Endothelial cell of umbilical vein (primary cell): ENCODE results near the gene ZSWIM5. TPM values are rescaled to one million over a fixed set of nuclear protein-coding genes. Genes with fewer than 3 reads are reported as not detected.

Experiments
- BruUV-seq: library from RNA; stranded (reverse); fragments of 400-500 nt; replicated peaks from 2 replicates; lab custom pipeline; 2021; lab: Mats Ljungman, UMichigan
- CTCF ChIA-PET: fragments of 300-600, 350-600 bp; sonication (Branson Sonifier 250); formaldehyde crosslinking; loops from one replicate; lab custom pipeline; 2021; ENCODE audit warnings: antibody characterized with exemption, inconsistent platforms; lab: Charles Lee
- POLR2A ChIA-PET: fragments of 300-600, 350-600 bp; sonication (Branson Sonifier 250); formaldehyde crosslinking; loops from one replicate; lab custom pipeline; 2021; ENCODE audit warnings: antibody characterized with exemption, inconsistent platforms; lab: Charles Lee
- DNase-seq: peaks from one replicate; pipeline ENCODE4 v3.0.0-alpha.2; 2011; ENCODE audit warnings: low read depth, low spot score
- FAIRE-seq: peaks from 2 replicates; lab custom pipeline; 2011; peaks lifted over from hg19 to GRCh38; lab: Jason Lieb, UNC
- H2AFZ ChIP-seq: 2 replicates; pipeline ENCODE4 v1.6.0; 2012; ENCODE audit warnings: low read depth, low read length, control low read depth, inconsistent platforms
- H3K27ac ChIP-seq: 2 replicates; pipeline ENCODE4 v1.5.1; 2011; ENCODE audit warnings: low read depth, mild to moderate bottlenecking, control low read depth, low read length, moderate library complexity; ENCODE audit not compliant: insufficient read depth
- H3K27me3 ChIP-seq, 2 experiments: 2 replicates each; pipeline versions ENCODE4 v1.6.0 to v1.6.1; 2011; ENCODE audit warnings: low read length in 2 of 2, mixed read lengths in 1 of 2; ENCODE audit not compliant: control insufficient read depth in 2 of 2, insufficient read depth in 2 of 2
- H3K36me3 ChIP-seq, 2 experiments: 2 replicates in 1 of 2; 3 replicates in 1 of 2; pipeline ENCODE4 v1.5.1; 2011; ENCODE audit warnings: low read length in 2 of 2, mild to moderate bottlenecking in 1 of 2, moderate library complexity in 1 of 2; ENCODE audit not compliant: control insufficient read depth in 2 of 2, insufficient read depth in 2 of 2; ENCODE audit errors: extremely low read depth in 1 of 2
- H3K4me1 ChIP-seq: 3 replicates; pipeline ENCODE4 v1.5.1; 2011; ENCODE audit warnings: mild to moderate bottlenecking, low read length; ENCODE audit not compliant: control insufficient read depth, insufficient read depth; ENCODE audit errors: extremely low read depth
- H3K4me2 ChIP-seq: 2 replicates; pipeline ENCODE4 v1.6.1; 2011; ENCODE audit warnings: low read length, control low read depth, mixed read lengths; ENCODE audit not compliant: insufficient read depth
- H3K4me3 ChIP-seq, 3 experiments: fragments of 200-600 bp in 1 of 3; sonication (generic), shearing (Covaris generic) in 1 of 3; replicated peaks in 1 of 3; 2 replicates each; pipeline ENCODE4 v1.5.1; 2011 to 2016; ENCODE audit warnings: control low read depth in 3 of 3, low read length in 3 of 3, mild to moderate bottlenecking in 2 of 3, inconsistent platforms in 1 of 3, low read depth in 1 of 3, moderate library complexity in 1 of 3; ENCODE audit not compliant: insufficient read depth in 1 of 3
- H3K79me2 ChIP-seq: 2 replicates; pipeline ENCODE4 v1.6.0; 2012; ENCODE audit warnings: low read length, inconsistent platforms; ENCODE audit not compliant: control insufficient read depth, insufficient read depth
- H3K9ac ChIP-seq: replicated peaks from 2 replicates; pipeline ENCODE3; 2011; ENCODE audit warnings: low read length, control low read depth; ENCODE audit not compliant: insufficient read depth; ENCODE audit errors: extremely low read depth
- H3K9me1 ChIP-seq: replicated peaks from 3 replicates; pipeline ENCODE4 v1.6.0; 2011; ENCODE audit warnings: mild to moderate bottlenecking, low read length; ENCODE audit not compliant: control insufficient read depth, insufficient read depth; ENCODE audit errors: extremely low read depth
- H3K9me3 ChIP-seq: replicated peaks from 2 replicates; pipeline ENCODE4 v1.5.1; 2012; ENCODE audit warnings: low read length, inconsistent platforms; ENCODE audit not compliant: control insufficient read depth, insufficient read depth
- H4K20me1 ChIP-seq: replicated peaks from 2 replicates; pipeline ENCODE3; 2011; ENCODE audit warnings: mild to moderate bottlenecking, low read length; ENCODE audit not compliant: control insufficient read depth, insufficient read depth; ENCODE audit errors: extremely low read depth
- EZH2 ChIP-seq: IDR thresholded peaks from 2 replicates; pipeline ENCODE4 v1.6.1; 2012; ENCODE audit warnings: borderline replicate concordance, low read depth, mild to moderate bottlenecking, moderate library complexity, low read length, inconsistent platforms; ENCODE audit not compliant: severe bottlenecking
- FOS ChIP-seq: IDR thresholded peaks from 2 replicates; pipeline ENCODE4 v1.6.1; 2011; ENCODE audit warnings: mild to moderate bottlenecking, low read length, moderate library complexity, borderline replicate concordance; ENCODE audit not compliant: insufficient read depth
- GATA2 ChIP-seq: IDR thresholded peaks from 2 replicates; pipeline ENCODE4 v1.7.0; 2011; ENCODE audit warnings: low read depth, mild to moderate bottlenecking, moderate library complexity, mixed read lengths, low read length; ENCODE audit not compliant: insufficient read length, insufficient read depth
- JUN ChIP-seq: IDR thresholded peaks from 2 replicates; pipeline ENCODE4 v1.6.1; 2011; ENCODE audit warnings: borderline replicate concordance, low read depth; ENCODE audit not compliant: insufficient read length, insufficient read depth
- MYC ChIP-seq: IDR thresholded peaks from one replicate; pipeline ENCODE4 v1.6.1; 2011; ENCODE audit warnings: mild to moderate bottlenecking, low read depth, low read length
- POLR2A ChIP-seq: IDR thresholded peaks from 2 replicates; pipeline ENCODE4 v1.6.1; 2012; ENCODE audit warnings: low read depth, mild to moderate bottlenecking, control low read depth, low read length
- POLR2AphosphoS5 ChIP-seq: IDR thresholded peaks from 2 replicates; pipeline ENCODE4 v1.6.1; 2012; ENCODE audit warnings: low read depth, mild to moderate bottlenecking, control low read depth, low read length, moderate library complexity; ENCODE audit not compliant: insufficient read depth
- dilution Hi-C: fragments of 300-500 bp; cut with MboI; formaldehyde crosslinking; loops from one replicate; pipeline ENCODE4 v1.15.0; 2019; ENCODE audit warnings: low sequenced_read_pairs; ENCODE audit not compliant: extremely low pct_ligation_motif_present
- intact Hi-C: fragments of 100-400 bp; cut with micrococcal nuclease; formaldehyde crosslinking; loops from one replicate; pipeline ENCODE4 v1.10.0; 2022
- polyA plus RNA-seq, 4 experiments: library from polyadenylated mRNA; depleted of rRNA in 3 of 4; stranded (reverse) in 3 of 4; unstranded in 1 of 4; fragments of >200 nt; gene quantifications; 2 replicates each; pipeline versions ENCODE4 v1.2.1 to v1.2.3, GENCODE V29; 2011 to 2012; ENCODE audit warnings: missing spikeins in 1 of 4
- total RNA-seq: library from RNA; stranded (reverse); gene quantifications from 2 replicates; pipeline ENCODE4 v1.2.3, GENCODE V29; 2021
- TF ChIP-seq, protein P1 (sequence below): IDR thresholded peaks from 2 replicates; pipeline ENCODE4 v1.6.1; 2011; ENCODE audit not compliant: insufficient read depth, insufficient read length
- TF ChIP-seq, protein P2 (sequence below), 2 donors: IDR thresholded peaks; 1 replicate in 1 of 2; 2 replicates in 1 of 2; pipeline ENCODE4 v1.5.1; 2011; ENCODE audit warnings: low read length in 2 of 2, mild to moderate bottlenecking in 2 of 2, moderate library complexity in 2 of 2, control low read depth in 1 of 2, inconsistent platforms in 1 of 2, low read depth in 1 of 2; ENCODE audit not compliant: insufficient read depth in 1 of 2; ENCODE audit errors: extremely low read depth in 1 of 2

Gene ZSWIM5
- total and polyA plus RNA-seq, 2 donors (not counting 3 experiments of a cell fraction or from before 2014, with no cell fraction given) = 1.6 to 4.3 TPM

DNA sequence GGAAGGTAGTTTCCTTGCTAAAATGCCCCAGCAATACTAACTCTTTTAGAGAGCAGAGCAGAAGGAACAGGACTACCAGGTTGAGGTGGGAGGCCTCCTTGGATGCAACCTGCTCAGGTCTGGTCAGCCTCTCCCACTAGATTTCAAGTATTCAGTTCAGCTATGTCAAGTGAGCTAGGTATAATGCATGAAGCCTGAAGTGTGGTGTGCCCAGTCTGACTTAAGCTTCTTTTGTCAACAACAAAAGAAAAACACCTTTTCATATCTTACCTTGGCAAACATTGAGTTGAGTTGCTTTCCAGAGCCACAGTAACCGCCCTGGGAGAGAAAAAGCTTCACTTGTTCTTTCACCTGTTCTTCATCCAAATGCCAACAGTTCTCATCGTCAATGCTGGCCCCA lies 146.6 kb downstream of the ZSWIM5 start:
- no peak overlapping the region for H3K4me3 ChIP-seq
- dilution Hi-C loops = no loop called here
- no peak overlapping the region for H3K4me2 ChIP-seq
- H4K20me1 ChIP-seq = no peaks in the 10 kb centered on the region
- intact Hi-C loops = no loop called here
- FAIRE-seq (no peak), DNase-seq (no peak)
- H3K27ac ChIP-seq = no peak overlapping the region
- TF ChIP-seq POLR2A (no peak), JUN (no peak), MYC (no peak), EZH2 (no peak), POLR2AphosphoS5 (no peak), FOS (no peak), GATA2 (no peak)
- TF ChIP-seq, protein P1, sequence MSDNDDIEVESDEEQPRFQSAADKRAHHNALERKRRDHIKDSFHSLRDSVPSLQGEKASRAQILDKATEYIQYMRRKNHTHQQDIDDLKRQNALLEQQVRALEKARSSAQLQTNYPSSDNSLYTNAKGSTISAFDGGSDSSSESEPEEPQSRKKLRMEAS = no peak
- TF ChIP-seq, protein P2, sequence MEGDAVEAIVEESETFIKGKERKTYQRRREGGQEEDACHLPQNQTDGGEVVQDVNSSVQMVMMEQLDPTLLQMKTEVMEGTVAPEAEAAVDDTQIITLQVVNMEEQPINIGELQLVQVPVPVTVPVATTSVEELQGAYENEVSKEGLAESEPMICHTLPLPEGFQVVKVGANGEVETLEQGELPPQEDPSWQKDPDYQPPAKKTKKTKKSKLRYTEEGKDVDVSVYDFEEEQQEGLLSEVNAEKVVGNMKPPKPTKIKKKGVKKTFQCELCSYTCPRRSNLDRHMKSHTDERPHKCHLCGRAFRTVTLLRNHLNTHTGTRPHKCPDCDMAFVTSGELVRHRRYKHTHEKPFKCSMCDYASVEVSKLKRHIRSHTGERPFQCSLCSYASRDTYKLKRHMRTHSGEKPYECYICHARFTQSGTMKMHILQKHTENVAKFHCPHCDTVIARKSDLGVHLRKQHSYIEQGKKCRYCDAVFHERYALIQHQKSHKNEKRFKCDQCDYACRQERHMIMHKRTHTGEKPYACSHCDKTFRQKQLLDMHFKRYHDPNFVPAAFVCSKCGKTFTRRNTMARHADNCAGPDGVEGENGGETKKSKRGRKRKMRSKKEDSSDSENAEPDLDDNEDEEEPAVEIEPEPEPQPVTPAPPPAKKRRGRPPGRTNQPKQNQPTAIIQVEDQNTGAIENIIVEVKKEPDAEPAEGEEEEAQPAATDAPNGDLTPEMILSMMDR (IDR thresholded peaks at IDR 0.05; ENCODE audit: extremely low read depth in 1 of 2, insufficient read depth in 1 of 2, low read depth in 1 of 2, low read length in 2 of 2) = no peak
- H3K36me3 ChIP-seq = no peaks in the 10 kb centered on the region
- H3K4me1 ChIP-seq = no peaks in the 10 kb centered on the region
- BruUV-seq = no TSS peak
- no peak overlapping the region for H3K9ac ChIP-seq
- H3K79me2 ChIP-seq = no peaks in the 10 kb centered on the region
- ChIA-PET POLR2A (no interaction called here), CTCF (no interaction called here)
- H3K27me3 ChIP-seq = no peaks in the 10 kb centered on the region
- H3K9me1 ChIP-seq = no peaks in the 10 kb centered on the region
- H3K9me3 ChIP-seq = no peaks in the 10 kb centered on the region
- H2AFZ ChIP-seq = no peak overlapping the region
